ENCODE results near the gene MB. TPM values are rescaled to one million over a fixed set of nuclear protein-coding genes. Genes with fewer than 3 reads are reported as not detected.

MB gene
- total RNA-seq, 1 donor from 2014 or later, result 16,708 TPM

DNA sequence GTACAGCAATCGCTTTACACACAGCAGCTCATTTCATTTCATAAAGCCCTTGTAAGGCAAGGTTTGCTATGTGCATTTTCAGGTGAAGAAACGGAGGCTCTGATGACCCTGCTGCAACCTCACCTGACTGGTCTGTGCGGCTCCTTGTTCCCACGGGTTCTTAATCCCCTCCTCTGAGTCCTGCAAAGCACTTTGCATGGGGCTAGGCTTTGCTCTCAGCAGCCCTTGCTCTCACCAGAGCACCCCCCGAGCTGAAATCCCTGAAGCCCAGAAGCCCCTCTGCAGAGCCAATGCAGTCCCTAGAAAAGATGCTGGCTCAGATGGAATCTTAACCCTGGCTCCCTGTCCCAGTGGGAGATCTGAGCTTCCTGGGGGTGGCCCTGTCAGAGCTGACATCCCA is 20.1 kb upstream of the MB start:
- Histone ChIP-seq H3K9me3 (replicated peaks) (no peaks in the 10 kb centered on the region), H3K4me3 (no peak overlapping the region), H3K27me3 (ENCODE audit: low read depth) (no peaks in the 10 kb centered on the region), H3K27ac (replicated peaks) (peak overlapping the region; percentile 93), H3K4me1 (peaks cover 46% of the 10 kb centered on the region), H3K36me3 (no peaks in the 10 kb centered on the region)
- intact Hi-C loops (cut with micrococcal nuclease), result no loop called here
- no peak for TF ChIP-seq CTCF (IDR thresholded peaks at IDR 0.05; ENCODE audit: borderline replicate concordance)
- no peak for DNase-seq

- intact Hi-C loops (cut with micrococcal nuclease), result no loop called here
- TF ChIP-seq CTCF (IDR thresholded peaks at IDR 0.05; ENCODE audit: borderline replicate concordance), result no peak
- H3K9me3 ChIP-seq (replicated peaks), result no peaks in the 10 kb centered on the region
These were observed 17.9 kb upstream of the MB start for GRCh38 chr22:35634943-35635540.

GRCh38 chr22:35634015-35634414 is 16.9 kb upstream of the MB start:
- Histone ChIP-seq H3K36me3 (no peaks in the 10 kb centered on the region), H3K4me1 (peaks cover 27% of the 10 kb centered on the region), H3K4me3 (no peak overlapping the region), H3K27ac (replicated peaks) (no peak overlapping the region), H3K9me3 (replicated peaks) (no peaks in the 10 kb centered on the region), H3K27me3 (ENCODE audit: low read depth) (no peaks in the 10 kb centered on the region)
- intact Hi-C loops (cut with micrococcal nuclease), result no loop called here
- no peak for TF ChIP-seq CTCF (IDR thresholded peaks at IDR 0.05; ENCODE audit: borderline replicate concordance)
- DNase-seq, result no peak

More at GRCh38 chr22:35634943-35635540, 17.9 kb upstream of the MB start:
- Histone ChIP-seq H3K27ac (replicated peaks) (no peak overlapping the region), H3K36me3 (no peaks in the 10 kb centered on the region), H3K27me3 (ENCODE audit: low read depth) (no peaks in the 10 kb centered on the region), H3K4me3 (no peak overlapping the region), H3K4me1 (peaks cover 31% of the 10 kb centered on the region)
- no peak for DNase-seq

- intact Hi-C loops (cut with micrococcal nuclease), result no loop called here
- Histone ChIP-seq H3K4me1 (peaks cover 22% of the 10 kb centered on the region), H3K4me3 (no peak overlapping the region), H3K9me3 (replicated peaks) (no peaks in the 10 kb centered on the region), H3K36me3 (no peaks in the 10 kb centered on the region), H3K27me3 (ENCODE audit: low read depth) (no peaks in the 10 kb centered on the region), H3K27ac (replicated peaks) (no peak overlapping the region)
- no peak for DNase-seq
- TF ChIP-seq CTCF (IDR thresholded peaks at IDR 0.05; ENCODE audit: borderline replicate concordance), result no peak
These were observed 16.4 kb upstream of the MB start for GRCh38 chr22:35633520-35633919.

DNA sequence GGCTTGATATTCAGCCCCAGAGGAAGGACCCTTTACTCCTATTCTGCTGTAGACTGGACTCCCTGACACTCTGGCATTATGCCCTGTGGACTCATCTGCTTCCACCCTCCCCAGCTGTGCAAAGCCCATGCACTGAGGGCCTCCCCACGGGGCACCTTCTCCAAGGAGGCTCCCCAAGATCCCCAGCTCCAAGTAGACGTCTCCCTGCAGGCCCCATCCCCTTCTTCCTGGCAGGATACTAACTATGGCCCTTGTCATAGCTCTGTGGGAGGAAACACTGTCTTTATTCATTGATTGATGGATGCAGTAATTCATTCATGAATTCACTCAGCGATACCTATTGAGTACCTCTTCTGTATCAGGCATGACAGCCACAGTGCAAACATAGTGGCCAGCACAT is 15.8 kb upstream of the MB start:
- no peak for TF ChIP-seq CTCF (IDR thresholded peaks at IDR 0.05; ENCODE audit: borderline replicate concordance)
- H3K4me3 ChIP-seq, result no peak overlapping the region
- H3K9me3 ChIP-seq (replicated peaks), result no peaks in the 10 kb centered on the region
- DNase-seq, result no peak
- H3K4me1 ChIP-seq, result peaks cover 17% of the 10 kb centered on the region
- no peak overlapping the region for H3K27ac ChIP-seq (replicated peaks)
- no peaks in the 10 kb centered on the region for H3K36me3 ChIP-seq
- no peaks in the 10 kb centered on the region for H3K27me3 ChIP-seq (ENCODE audit: low read depth)
- intact Hi-C loops (cut with micrococcal nuclease), result no loop called here

Measured in left ventricle myocardium inferior (tissue), 1 donor.